ENCODE data around the gene CTXN3.

DNA sequence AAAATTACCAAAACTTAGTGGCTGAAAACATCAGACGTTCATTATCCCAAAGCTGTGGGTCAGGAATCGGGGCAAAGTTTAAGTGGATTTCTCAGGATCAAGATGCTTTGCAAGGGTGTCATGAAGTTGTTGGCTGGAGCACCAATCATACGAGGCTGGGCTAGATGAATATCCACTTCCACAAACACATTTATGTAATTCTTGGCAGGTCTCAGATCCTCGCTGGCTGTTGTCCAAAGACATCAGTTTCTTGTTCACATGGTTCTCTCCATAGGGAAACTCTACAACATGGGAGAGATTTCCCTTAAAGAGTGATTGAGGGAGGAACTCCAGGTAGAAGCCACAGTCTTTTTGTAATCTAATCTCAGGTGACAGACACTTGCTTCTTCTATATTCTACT lies 34.1 kb downstream of the CTXN3 start:
- TF ChIP-seq, protein P1, sequence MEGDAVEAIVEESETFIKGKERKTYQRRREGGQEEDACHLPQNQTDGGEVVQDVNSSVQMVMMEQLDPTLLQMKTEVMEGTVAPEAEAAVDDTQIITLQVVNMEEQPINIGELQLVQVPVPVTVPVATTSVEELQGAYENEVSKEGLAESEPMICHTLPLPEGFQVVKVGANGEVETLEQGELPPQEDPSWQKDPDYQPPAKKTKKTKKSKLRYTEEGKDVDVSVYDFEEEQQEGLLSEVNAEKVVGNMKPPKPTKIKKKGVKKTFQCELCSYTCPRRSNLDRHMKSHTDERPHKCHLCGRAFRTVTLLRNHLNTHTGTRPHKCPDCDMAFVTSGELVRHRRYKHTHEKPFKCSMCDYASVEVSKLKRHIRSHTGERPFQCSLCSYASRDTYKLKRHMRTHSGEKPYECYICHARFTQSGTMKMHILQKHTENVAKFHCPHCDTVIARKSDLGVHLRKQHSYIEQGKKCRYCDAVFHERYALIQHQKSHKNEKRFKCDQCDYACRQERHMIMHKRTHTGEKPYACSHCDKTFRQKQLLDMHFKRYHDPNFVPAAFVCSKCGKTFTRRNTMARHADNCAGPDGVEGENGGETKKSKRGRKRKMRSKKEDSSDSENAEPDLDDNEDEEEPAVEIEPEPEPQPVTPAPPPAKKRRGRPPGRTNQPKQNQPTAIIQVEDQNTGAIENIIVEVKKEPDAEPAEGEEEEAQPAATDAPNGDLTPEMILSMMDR (IDR thresholded peaks at IDR 0.05): no peak
- TF ChIP-seq POLR2A (IDR thresholded peaks at IDR 0.05): no peak
